HG03442 (cell line): ENCODE measurements around the gene RRH.

Source experiments
- ATAC-seq: cut with Tn5 transposase; IDR thresholded peaks from one replicate; pipeline ENCODE4 v1.9.1; 2021; ENCODE audit warnings: mild to moderate bottlenecking, moderate library complexity; ENCODE audit not compliant: unreplicated experiment

RRH gene

GRCh38 chr4:109879636-109880314, 52.0 kb downstream of the RRH start:
- ATAC-seq: no peak

- ATAC-seq: no peak
Observed at GRCh38 chr4:109886303-109886702, 58.5 kb downstream of the RRH start.

DNA sequence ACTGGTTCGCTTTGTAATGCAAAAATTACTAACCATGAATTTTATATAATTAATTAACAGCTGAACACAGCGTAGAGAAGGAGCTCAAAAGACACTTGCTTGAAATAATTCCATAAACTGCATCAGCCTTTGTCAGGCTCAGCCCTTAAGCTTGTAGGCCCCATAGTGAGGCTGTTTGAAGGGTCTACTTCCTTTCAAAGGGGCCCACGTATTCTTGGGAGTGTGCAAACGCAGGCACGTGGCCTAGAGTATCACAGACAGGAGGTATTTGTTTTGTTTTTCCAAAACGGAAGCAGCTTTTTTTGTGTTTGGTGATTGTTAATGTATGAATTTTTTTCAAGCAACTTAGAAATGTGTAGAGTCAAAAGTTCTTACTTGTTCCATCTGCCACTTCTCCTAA, 59.3 kb downstream of the RRH start:
- ATAC-seq: no peak

- ATAC-seq: no peak
Observed at GRCh38 chr4:109890076-109890475, 62.3 kb downstream of the RRH start.
